HG03575 (cell line): ENCODE results near the gene PEAK1.

ENCODE experiments used
- ATAC-seq: cut with Tn5 transposase; IDR thresholded peaks from one replicate; pipeline ENCODE4 v1.9.1; 2021; ENCODE audit not compliant: unreplicated experiment, insufficient number of reproducible peaks, low FRiP score; ENCODE audit errors: extremely low read depth

PEAK1 gene

DNA sequence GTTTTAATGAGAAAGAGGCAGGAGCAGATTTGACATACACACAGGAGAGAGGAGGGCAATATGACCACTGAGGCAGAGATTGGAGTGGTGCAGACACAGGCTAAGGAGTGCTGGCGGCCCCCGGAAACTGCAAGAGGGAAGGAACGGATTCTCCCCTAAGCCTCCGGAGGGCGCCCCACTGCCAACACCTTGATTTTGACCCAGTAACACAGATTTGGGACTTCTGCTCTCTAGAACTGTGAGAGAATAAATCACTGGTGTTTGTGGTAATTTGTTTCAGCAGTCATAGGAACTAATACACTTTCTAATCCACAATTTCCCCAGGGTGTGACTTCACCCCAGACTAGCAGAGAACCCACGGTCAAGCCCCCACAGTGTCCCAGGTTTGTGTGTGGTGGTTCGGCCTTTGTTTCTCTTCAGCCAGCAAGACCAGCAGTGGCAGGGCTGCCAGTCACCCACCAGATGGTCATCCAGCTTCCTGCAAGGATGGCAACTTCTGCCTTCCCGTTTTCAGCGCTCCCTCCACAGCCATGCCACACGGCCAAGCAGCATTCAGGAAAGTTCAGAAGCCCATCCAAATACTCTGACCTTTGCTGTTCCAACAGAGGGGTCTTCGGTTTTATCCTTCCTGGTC lies 325.4 kb downstream of the PEAK1 start:
- no peak for ATAC-seq

DNA sequence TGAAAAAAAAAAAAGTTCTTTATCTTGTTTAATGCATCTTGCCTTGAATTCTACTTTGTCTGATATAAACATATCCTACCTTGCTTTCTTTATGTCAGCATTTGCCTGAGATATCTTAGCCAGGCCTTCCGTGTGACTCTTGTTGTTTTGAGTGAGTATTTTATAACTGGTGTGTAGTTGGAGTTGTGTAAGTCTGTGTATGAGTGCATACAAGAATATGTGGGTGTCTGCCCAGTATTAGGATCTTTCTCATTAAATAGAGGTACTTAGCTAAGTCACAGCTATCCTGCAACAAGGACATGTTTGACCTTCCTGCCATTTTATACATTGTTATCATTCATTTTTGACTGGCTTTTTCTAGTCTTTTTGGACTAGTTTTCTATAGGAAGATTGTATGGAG lies 326.5 kb downstream of the PEAK1 start:
- no peak for ATAC-seq

- ATAC-seq = no peak
Observed at GRCh38 chr15:77091097-77091496, 328.8 kb downstream of the PEAK1 start.

DNA sequence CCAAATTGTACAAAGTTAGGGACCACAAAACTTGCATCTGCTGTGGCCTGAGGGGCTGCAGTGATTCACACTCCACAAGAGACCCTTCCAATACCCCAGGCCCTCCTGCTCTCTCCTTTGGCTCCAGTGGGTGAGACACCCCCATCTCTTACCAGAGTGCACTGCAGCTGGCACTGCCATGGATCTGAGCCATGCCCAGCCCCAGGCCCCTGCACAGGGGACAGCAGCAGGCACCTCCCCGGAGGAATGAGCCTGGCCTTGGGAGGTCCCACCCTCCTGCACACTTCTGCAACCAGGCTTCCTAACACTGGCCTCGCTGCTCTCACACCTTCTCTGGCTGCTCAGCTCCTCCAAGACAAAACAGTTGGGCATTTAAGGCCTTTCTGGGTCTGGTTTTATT lies 332.7 kb downstream of the PEAK1 start:
- no peak for ATAC-seq

DNA sequence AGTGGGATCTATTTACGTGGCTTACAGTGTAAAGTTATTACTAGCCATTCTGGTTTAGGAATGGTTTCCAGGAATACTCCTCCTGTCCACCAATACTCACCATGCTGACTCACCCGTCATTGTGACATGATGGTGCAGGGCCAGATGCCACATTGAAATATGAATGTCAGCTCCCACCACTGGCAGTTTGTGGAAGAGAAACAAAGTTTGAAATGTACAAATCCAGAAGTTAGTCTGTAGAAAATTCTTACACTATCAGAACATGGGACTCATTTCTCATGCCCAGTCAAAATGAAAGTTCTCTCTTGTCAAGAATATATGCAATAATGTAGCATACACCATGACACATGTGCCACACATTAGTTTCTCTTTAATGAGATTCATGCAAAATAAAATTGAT lies 334.6 kb downstream of the PEAK1 start:
- no peak for ATAC-seq

GRCh38 chr15:77084436-77084835 lies 335.5 kb downstream of the PEAK1 start:
- no peak for ATAC-seq

GRCh38 chr15:77083381-77084160 lies 336.3 kb downstream of the PEAK1 start:
- ATAC-seq = no peak

GRCh38 chr15:77081971-77082370 lies 337.9 kb downstream of the PEAK1 start:
- no peak for ATAC-seq

GRCh38 chr15:77076323-77076915 lies 343.5 kb downstream of the PEAK1 start:
- ATAC-seq = no peak

DNA sequence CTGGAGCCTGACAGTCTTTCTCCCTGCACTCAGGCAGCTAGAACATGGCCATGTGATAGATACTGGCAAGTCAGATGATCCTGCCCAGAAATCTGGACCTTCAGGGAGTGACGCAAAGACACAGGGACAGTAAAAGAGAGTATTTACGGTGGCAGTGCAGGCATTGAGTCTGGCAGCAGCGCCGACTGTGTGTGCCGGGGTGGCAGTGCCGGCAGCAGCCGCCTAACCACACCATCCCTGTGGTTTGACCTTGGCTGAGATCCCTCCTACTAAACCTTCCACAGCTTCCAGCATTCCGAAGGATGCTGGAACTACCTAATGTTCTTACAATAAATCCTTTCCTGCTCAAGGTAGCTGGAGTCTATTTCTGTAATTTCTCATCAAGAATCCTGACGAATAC lies 344.4 kb downstream of the PEAK1 start:
- no peak for ATAC-seq

DNA sequence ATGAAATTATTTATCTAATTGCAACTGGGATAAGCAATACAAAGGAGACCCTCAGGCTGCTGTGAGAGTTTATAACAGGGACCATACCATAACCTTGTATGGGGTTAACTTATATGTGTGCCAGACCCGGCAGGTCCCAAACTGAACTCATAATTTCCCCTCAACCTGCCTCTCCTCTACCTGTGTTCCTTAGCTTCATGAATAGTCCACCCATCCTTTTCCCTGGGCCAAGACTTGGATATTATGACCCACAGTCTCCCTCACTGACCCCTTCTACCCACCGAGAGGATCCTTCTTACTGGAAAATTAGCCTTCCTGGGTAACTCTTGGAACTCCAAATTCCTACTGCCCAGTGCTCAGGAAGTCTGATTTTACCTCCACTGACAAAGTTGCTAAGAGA lies 345.6 kb downstream of the PEAK1 start:
- ATAC-seq = no peak

DNA sequence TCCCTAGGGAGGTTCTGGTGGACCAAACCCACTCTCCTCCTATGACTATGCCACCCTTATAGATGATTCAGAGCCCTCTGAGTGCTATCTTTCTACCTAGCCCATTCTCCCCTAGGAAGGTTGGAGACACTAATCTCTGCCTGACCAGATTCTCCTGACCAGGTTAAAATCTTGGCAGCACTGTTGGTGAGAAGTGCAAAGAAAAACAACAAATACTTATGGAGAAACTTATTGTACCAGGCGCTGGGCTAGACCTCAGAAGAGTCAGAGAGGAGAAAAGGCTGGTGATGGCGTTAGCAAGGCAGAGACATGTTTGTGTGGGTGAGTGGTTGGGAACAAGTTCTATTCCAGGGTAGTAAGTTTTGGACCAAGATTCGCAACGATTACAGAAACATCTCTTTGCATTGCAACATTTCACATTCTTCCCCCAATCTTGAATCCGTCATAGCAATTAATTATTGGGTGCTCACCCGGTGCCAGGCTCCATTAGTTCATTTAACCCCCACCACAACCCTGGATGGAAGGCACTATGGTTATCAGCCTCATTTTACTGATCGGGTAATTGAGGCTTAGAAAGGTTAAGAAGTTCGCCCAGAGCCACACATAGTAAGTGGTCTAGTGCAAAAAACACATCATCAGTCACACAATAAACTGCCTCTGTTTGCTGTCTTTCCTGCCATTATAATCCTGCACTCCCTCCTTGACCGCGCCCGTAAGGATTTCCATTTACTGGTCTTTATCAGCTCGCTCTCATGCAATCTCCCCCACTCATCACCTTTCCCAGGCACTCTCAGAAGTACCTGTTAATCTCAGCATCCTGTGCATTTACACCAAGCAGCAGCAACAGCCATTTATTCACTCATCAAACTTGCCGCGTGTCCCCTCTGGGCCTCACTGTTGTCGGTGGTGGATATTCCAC lies 348.3 kb downstream of the PEAK1 start:
- no peak for ATAC-seq

- ATAC-seq = peak; percentile 57
Observed at GRCh38 chr15:77070495-77071304, 349.2 kb downstream of the PEAK1 start, which contains the start of gene TSPAN3. Gene TSPAN3, minus strand, starts transcription at chr15:77071109. Its CDS starts 155 bp downstream, at chr15:77070954.

DNA sequence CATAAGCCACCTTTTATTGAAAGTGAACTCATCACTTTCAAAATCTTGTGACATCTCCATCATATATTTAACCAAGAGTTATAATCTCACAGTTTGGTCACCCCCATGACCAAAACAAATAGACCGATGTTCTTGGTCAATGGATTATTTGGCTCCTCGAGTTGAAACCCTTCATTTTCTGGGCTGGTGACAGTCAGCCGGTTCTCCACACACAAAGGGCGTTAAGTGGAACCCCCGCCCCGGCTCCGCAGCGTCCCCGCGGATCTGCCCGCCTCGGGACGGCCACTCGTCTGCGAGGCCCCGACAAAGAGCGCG lies 349.8 kb downstream of the PEAK1 start:
- ATAC-seq = no peak

DNA sequence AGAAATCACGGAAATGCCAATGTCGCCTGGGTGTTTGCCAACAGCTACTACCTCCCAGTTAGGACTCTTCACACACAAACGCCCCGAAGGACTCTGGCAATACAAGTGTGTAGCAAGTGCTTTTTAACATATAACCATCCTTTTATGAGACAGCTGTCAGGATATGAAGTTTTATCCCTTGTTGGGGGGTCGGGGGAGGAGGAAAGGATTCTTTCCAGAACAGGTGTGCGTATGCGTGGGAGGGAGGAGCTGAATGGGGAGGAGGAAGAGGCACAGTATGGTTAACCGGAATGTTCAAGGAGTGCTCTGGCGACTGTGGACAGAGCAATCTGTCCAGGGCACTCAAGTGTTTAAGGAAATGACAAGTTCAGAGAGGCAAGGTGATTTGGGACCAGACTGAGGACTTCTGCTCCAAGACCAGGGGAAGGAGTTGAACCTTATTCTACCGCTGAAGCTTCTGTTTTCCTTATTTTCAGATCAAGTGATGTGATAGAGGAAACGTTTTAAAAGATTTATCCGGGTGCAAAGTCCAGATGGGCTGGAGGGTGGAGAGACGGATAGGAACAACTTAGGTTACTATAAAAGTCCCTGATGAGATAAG lies 350.3 kb downstream of the PEAK1 start:
- no peak for ATAC-seq

DNA sequence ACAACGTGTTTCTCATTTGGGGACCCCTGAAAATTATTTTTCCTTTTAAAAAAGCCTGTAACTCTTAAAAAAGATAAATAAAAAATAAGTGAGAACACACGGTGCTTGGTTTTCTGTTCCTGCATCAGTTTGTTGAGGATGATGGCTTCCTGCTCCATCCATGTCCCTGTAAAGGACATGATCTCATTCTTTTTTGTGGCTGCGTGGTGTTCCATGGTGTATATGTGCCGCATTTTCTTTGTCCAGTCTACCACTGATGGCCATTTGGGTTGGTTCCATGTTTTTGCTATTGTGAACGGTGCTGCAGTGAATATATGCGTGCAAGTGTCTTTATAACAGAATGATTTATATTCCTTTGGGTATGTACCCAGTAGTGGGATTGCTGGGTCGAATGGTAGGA lies 351.3 kb downstream of the PEAK1 start:
- no peak for ATAC-seq

DNA sequence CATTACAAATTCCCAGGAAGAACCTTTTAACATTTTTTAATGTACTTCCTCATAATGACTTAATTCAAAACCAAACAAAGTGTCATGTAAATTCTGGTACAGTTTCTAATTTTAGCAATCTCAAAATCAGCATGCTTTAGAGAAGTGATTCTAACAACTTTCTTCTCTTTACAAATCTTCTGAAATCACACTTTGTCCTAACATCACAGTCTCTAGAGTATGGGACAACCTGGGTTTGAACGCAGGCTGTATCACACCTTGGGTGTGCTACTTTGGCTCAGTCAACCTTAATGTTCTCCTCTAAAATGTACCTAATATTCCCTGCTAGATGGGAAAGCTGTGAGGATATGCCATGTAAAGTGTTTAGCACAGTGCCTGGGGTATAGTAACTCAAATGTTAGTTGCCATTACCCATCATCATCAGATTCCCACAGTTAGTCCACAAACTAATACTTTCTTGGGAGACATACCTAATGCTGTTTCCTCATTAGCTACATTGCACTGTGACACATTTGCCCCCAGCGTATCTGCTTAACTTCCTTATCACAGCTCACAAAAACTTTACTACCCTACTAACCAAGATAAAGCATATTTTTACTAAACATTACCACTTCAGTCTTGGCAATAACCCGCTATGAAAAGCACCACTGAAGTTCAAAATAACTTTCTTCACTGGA lies 352.1 kb downstream of the PEAK1 start:
- ATAC-seq = no peak
